HCT116 (cell line): ENCODE data around the gene CSNK1D. TPM values are rescaled to one million over a fixed set of nuclear protein-coding genes. Genes with fewer than 3 reads are reported as not detected.

Experiments
- ATAC-seq: fragments of 200-7000 bp; cut with Tn5 transposase; 2 replicates; pipeline ENCODE4 v1.9.1; 2020; ENCODE audit warnings: mild to moderate bottlenecking, moderate library complexity
- BruUV-seq: library from RNA; stranded (reverse); fragments of 400-500 nt; replicated peaks from 2 replicates; lab custom pipeline; 2021; lab: Mats Ljungman, UMichigan
- CTCF ChIA-PET: fragments of 300-600 bp; sonication (Branson Sonifier 250); formaldehyde crosslinking; loops from one replicate; lab custom pipeline; 2021; ENCODE audit warnings: antibody characterized with exemption; lab: Charles Lee
- POLR2A ChIA-PET: fragments of 300-600, 350-600 bp; sonication (Branson Sonifier 250); formaldehyde crosslinking; loops from one replicate; lab custom pipeline; 2021; ENCODE audit warnings: antibody characterized with exemption; lab: Charles Lee
- RAD21 ChIA-PET, 2 experiments: fragments of 300-600 bp; sonication (Branson Sonifier 250); formaldehyde crosslinking; loops; one replicate each; lab custom pipeline; 2023; ENCODE audit warnings: low total read pairs in 2 of 2; ENCODE audit not compliant: uncharacterized antibody in 2 of 2, unreplicated experiment in 2 of 2, low non-redundant PET in 1 of 2; lab: Charles Lee
- DNase-seq: peaks from one replicate; pipeline ENCODE4 v3.0.0-alpha.2; 2010; ENCODE audit warnings: low read depth, low spot score
- H2AFZ ChIP-seq: fragments of 200-600 bp; shearing (Covaris generic), sonication (generic); 2 replicates; pipeline ENCODE4 v1.6.1; 2017; ENCODE audit warnings: low read depth, mixed run types, mixed read lengths, antibody characterized with exemption, low read length; ENCODE audit not compliant: poor library complexity, severe bottlenecking
- H3K27ac ChIP-seq: 2 replicates; pipeline ENCODE4 v1.5.1; 2012; ENCODE audit warnings: low read depth, low read length
- H3K27me3 ChIP-seq: fragments of 200-600 bp; sonication (generic); 2 replicates; pipeline ENCODE4 v1.6.1; 2016; ENCODE audit warnings: mixed run types, low read length, mixed read lengths; ENCODE audit not compliant: insufficient read depth
- H3K36me3 ChIP-seq, 2 experiments: fragments of 200-500 bp in 1 of 2; fragments of 200-600 bp in 1 of 2; sonication (Bioruptor generic) in 1 of 2; sonication (generic) in 1 of 2; 2 replicates each; pipeline versions ENCODE4 v1.5.1 to v1.6.1; 2014 to 2016; ENCODE audit warnings: low read length in 2 of 2, inconsistent platforms in 1 of 2, mixed read lengths in 1 of 2, mixed run types in 1 of 2; ENCODE audit not compliant: insufficient read depth in 2 of 2, control insufficient read depth in 1 of 2
- H3K4me1 ChIP-seq, 2 experiments: fragments of 200-600 bp in 1 of 2; sonication (generic) in 1 of 2; 2 replicates each; pipeline versions ENCODE4 v1.5.1 to v1.6.1; 2012 to 2017; ENCODE audit warnings: low read length in 2 of 2, inconsistent platforms in 1 of 2, mild to moderate bottlenecking in 1 of 2, mixed read lengths in 1 of 2, mixed run types in 1 of 2, moderate library complexity in 1 of 2; ENCODE audit not compliant: insufficient read depth in 2 of 2, control insufficient read depth in 1 of 2
- H3K4me2 ChIP-seq: fragments of 200-600 bp; sonication (generic); 2 replicates; pipeline ENCODE4 v1.6.1; 2017; ENCODE audit warnings: mixed run types, low read length, mixed read lengths
- H3K4me3 ChIP-seq, 2 experiments: fragments of 200-600 bp in 1 of 2; sonication (generic) in 1 of 2; replicated peaks in 1 of 2; 2 replicates each; pipeline ENCODE4 v1.5.1; 2011 to 2016; ENCODE audit warnings: low read length in 2 of 2, control low read depth in 1 of 2, low read depth in 1 of 2, mild to moderate bottlenecking in 1 of 2, mixed read lengths in 1 of 2, mixed run types in 1 of 2
- H3K79me2 ChIP-seq: fragments of 200-600 bp; sonication (generic); 2 replicates; pipeline ENCODE4 v1.6.1; 2017; ENCODE audit warnings: mild to moderate bottlenecking, mixed run types, low read length, moderate library complexity, mixed read lengths; ENCODE audit not compliant: insufficient read depth
- H3K9ac ChIP-seq: fragments of 200-600 bp; sonication (generic); 2 replicates; pipeline ENCODE4 v1.6.1; 2016; ENCODE audit warnings: low read length, mixed read lengths
- H3K9me2 ChIP-seq: fragments of 200-600 bp; sonication (generic), shearing (Covaris generic); 2 replicates; pipeline ENCODE4 v1.6.1; 2017; ENCODE audit warnings: mixed run types, mild to moderate bottlenecking, moderate library complexity; ENCODE audit not compliant: insufficient read depth
- H3K9me3 ChIP-seq, 2 experiments: fragments of 200-500 bp in 1 of 2; fragments of 200-600 bp in 1 of 2; sonication (Bioruptor generic) in 1 of 2; sonication (generic) in 1 of 2; 2 replicates each; pipeline ENCODE4 v1.6.1; 2014 to 2017; ENCODE audit warnings: low read length in 2 of 2, mixed read lengths in 2 of 2, inconsistent platforms in 1 of 2, low read depth in 1 of 2, mild to moderate bottlenecking in 1 of 2, mixed run types in 1 of 2, moderate library complexity in 1 of 2; ENCODE audit not compliant: control insufficient read depth in 1 of 2, insufficient read depth in 1 of 2
- H4K20me1 ChIP-seq: fragments of 200-600 bp; sonication (generic), shearing (Covaris generic); 2 replicates; pipeline ENCODE4 v1.6.1; 2017; ENCODE audit warnings: mixed run types, mild to moderate bottlenecking, moderate library complexity; ENCODE audit not compliant: insufficient read depth
- ATF3 ChIP-seq: IDR thresholded peaks from 2 replicates; pipeline ENCODE4 v1.6.1; 2012
- EGR1 ChIP-seq: IDR thresholded peaks from 2 replicates; pipeline ENCODE4 v1.6.1; 2012; ENCODE audit warnings: low read depth
- ELF1 ChIP-seq: IDR thresholded peaks from 2 replicates; pipeline ENCODE4 v1.6.1; 2012; ENCODE audit warnings: low read depth, borderline replicate concordance
- FOSL1 ChIP-seq: IDR thresholded peaks from 2 replicates; pipeline ENCODE4 v1.6.1; 2012; ENCODE audit warnings: low read depth
- JUND ChIP-seq: IDR thresholded peaks from 2 replicates; pipeline ENCODE4 v1.6.1; 2012
- SP1 ChIP-seq: IDR thresholded peaks from 2 replicates; pipeline ENCODE4 v1.6.1; 2012; ENCODE audit warnings: low read depth
- SRF ChIP-seq: IDR thresholded peaks from 2 replicates; pipeline ENCODE4 v1.6.1; 2012; ENCODE audit warnings: low read depth
- ZFX ChIP-seq: fragments of 450-650 bp; IDR thresholded peaks from 2 replicates; pipeline ENCODE4 v1.6.1; 2017
- intact Hi-C: fragments of 100-400 bp; cut with micrococcal nuclease; formaldehyde crosslinking; loops from 2 replicates; pipeline ENCODE4 v1.10.0; 2022
- total RNA-seq: library from RNA; stranded (reverse); gene quantifications from one replicate; pipeline ENCODE4 v1.2.1, GENCODE V29; 2021; ENCODE audit not compliant: unreplicated experiment
- TF ChIP-seq, protein P1 (sequence below): IDR thresholded peaks from 2 replicates; pipeline ENCODE4 v1.6.1; 2012; ENCODE audit warnings: low read depth
- TF ChIP-seq, protein P2 (sequence below), 3 experiments: fragments of 200-600 bp in 1 of 3; sonication (generic) in 1 of 3; IDR thresholded peaks in 2 of 3; conservative IDR thresholded peaks in 1 of 3; 2 replicates each; pipeline ENCODE4 v1.5.1; 2012 to 2017; ENCODE audit warnings: low read depth in 2 of 3, low read length in 2 of 3, antibody characterized with exemption in 1 of 3, borderline replicate concordance in 1 of 3, control low read depth in 1 of 3, mild to moderate bottlenecking in 1 of 3, mixed read lengths in 1 of 3, mixed run types in 1 of 3, moderate library complexity in 1 of 3; ENCODE audit not compliant: insufficient read depth in 1 of 3

CSNK1D gene
- total RNA-seq, 1 experiment from 2014 or later, result 176 TPM

- TF ChIP-seq FOSL1, result no peak
- no peak for TF ChIP-seq SRF
- no peak for TF ChIP-seq SP1
- TF ChIP-seq, protein P1, sequence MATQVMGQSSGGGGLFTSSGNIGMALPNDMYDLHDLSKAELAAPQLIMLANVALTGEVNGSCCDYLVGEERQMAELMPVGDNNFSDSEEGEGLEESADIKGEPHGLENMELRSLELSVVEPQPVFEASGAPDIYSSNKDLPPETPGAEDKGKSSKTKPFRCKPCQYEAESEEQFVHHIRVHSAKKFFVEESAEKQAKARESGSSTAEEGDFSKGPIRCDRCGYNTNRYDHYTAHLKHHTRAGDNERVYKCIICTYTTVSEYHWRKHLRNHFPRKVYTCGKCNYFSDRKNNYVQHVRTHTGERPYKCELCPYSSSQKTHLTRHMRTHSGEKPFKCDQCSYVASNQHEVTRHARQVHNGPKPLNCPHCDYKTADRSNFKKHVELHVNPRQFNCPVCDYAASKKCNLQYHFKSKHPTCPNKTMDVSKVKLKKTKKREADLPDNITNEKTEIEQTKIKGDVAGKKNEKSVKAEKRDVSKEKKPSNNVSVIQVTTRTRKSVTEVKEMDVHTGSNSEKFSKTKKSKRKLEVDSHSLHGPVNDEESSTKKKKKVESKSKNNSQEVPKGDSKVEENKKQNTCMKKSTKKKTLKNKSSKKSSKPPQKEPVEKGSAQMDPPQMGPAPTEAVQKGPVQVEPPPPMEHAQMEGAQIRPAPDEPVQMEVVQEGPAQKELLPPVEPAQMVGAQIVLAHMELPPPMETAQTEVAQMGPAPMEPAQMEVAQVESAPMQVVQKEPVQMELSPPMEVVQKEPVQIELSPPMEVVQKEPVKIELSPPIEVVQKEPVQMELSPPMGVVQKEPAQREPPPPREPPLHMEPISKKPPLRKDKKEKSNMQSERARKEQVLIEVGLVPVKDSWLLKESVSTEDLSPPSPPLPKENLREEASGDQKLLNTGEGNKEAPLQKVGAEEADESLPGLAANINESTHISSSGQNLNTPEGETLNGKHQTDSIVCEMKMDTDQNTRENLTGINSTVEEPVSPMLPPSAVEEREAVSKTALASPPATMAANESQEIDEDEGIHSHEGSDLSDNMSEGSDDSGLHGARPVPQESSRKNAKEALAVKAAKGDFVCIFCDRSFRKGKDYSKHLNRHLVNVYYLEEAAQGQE, result no peak
Measured at GRCh38 chr17:82269138-82269881, 4.2 kb downstream of the CSNK1D start (continued).

GRCh38 chr17:82267575-82268379, 5.7 kb downstream of the CSNK1D start:
- CTCF ChIA-PET, result no interaction called here
- intact Hi-C loops, result no loop called here

More at GRCh38 chr17:82267575-82268379, 5.7 kb downstream of the CSNK1D start:
- BruUV-seq, result no TSS peak
- H4K20me1 ChIP-seq, result peaks cover 49% of the 10 kb centered on the region; the same call in 1 of the 2 replicates
- no peaks in the 10 kb centered on the region for H3K9me2 ChIP-seq
- no peak overlapping the region for H2AFZ ChIP-seq
- H3K36me3 ChIP-seq, result peaks cover 46 to 66% of the 10 kb centered on the region in 2 experiments
- ChIA-PET RAD21 (no interaction called here), POLR2A (interaction anchor here (1.2 kb wide), 1 partner anchor 25 kb away, joined by 3 read pairs; no protein-coding TSS in a partner anchor)
- peak overlapping the region; percentile 28 for H3K9ac ChIP-seq
- DNase-seq (no peak), ATAC-seq (peak; percentile 82)
- TF ChIP-seq, protein P1, result no peak
- no peak for TF ChIP-seq EGR1
- no peak for TF ChIP-seq ELF1
- TF ChIP-seq ATF3, result no peak
- peak; percentile 87 for TF ChIP-seq JUND
- no peak for TF ChIP-seq ZFX
- no peak for TF ChIP-seq SRF
- TF ChIP-seq SP1, result peak; percentile 44
- TF ChIP-seq, protein P2, sequence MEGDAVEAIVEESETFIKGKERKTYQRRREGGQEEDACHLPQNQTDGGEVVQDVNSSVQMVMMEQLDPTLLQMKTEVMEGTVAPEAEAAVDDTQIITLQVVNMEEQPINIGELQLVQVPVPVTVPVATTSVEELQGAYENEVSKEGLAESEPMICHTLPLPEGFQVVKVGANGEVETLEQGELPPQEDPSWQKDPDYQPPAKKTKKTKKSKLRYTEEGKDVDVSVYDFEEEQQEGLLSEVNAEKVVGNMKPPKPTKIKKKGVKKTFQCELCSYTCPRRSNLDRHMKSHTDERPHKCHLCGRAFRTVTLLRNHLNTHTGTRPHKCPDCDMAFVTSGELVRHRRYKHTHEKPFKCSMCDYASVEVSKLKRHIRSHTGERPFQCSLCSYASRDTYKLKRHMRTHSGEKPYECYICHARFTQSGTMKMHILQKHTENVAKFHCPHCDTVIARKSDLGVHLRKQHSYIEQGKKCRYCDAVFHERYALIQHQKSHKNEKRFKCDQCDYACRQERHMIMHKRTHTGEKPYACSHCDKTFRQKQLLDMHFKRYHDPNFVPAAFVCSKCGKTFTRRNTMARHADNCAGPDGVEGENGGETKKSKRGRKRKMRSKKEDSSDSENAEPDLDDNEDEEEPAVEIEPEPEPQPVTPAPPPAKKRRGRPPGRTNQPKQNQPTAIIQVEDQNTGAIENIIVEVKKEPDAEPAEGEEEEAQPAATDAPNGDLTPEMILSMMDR (IDR thresholded peaks at IDR 0.05 in 2 of 3, conservative IDR thresholded peaks at IDR 0.05 in 1 of 3; ENCODE audit: borderline replicate concordance in 1 of 3, insufficient read depth in 1 of 3, low read depth in 2 of 3, low read length in 2 of 3), result peak in 2 of 3 experiments; percentile 18 to 28; a peak in 2 of 6 replicates
- H3K4me2 ChIP-seq, result peak overlapping the region; percentile 74
- H3K4me3 ChIP-seq, result peak overlapping the region in 1 of 2 experiments; percentile 19; a peak in 2 of 4 replicates
- H3K9me3 ChIP-seq, result no peaks in the 10 kb centered on the region
- no peaks in the 10 kb centered on the region for H3K27me3 ChIP-seq
- peak overlapping the region; percentile 34; the same call in 1 of the 2 replicates for H3K27ac ChIP-seq
- peaks cover 24 to 54% of the 10 kb centered on the region in 2 experiments for H3K4me1 ChIP-seq
- peaks cover 99% of the 10 kb centered on the region for H3K79me2 ChIP-seq
